CD4-positive, alpha-beta T cell (primary cell): ENCODE data around the gene SPSB2. TPM values are rescaled to one million over a fixed set of nuclear protein-coding genes. Genes with fewer than 3 reads are reported as not detected.

Experiments used
- ATAC-seq: fragments of 200-7000 bp; cut with Tn5 transposase; one replicate; pipeline ENCODE4 v1.10.0; 2022; ENCODE audit warnings: mild to moderate bottlenecking; ENCODE audit not compliant: poor library complexity
- CTCF ChIA-PET: fragments of 350-600 bp; sonication (Branson Sonifier 250); formaldehyde crosslinking; loops from one replicate; lab custom pipeline; 2021; ENCODE audit warnings: antibody characterized with exemption, inconsistent platforms; lab: Charles Lee
- POLR2A ChIA-PET: fragments of 350-600 bp; sonication (Branson Sonifier 250); formaldehyde crosslinking; loops from one replicate; lab custom pipeline; 2021; ENCODE audit warnings: antibody characterized with exemption, inconsistent platforms; lab: Charles Lee
- DNase-seq, 14 experiments: peaks; one replicate each; pipeline ENCODE4 v3.0.0-alpha.2; 2013 to 2020; ENCODE audit warnings: mixed read lengths in 2 of 14
- H3K27ac ChIP-seq, 2 donors: one replicate each; pipeline versions ENCODE4 v1.5.1 to v1.7.0; 2013; ENCODE audit warnings: low read length in 2 of 2, low read depth in 1 of 2, mild to moderate bottlenecking in 1 of 2
- H3K27me3 ChIP-seq, 2 experiments: 1 replicate in 1 of 2; 2 replicates in 1 of 2; pipeline versions ENCODE4 v1.6.1 to v1.7.0; 2013; ENCODE audit warnings: low read length in 2 of 2, control low read depth in 1 of 2, mild to moderate bottlenecking in 1 of 2, moderate library complexity in 1 of 2; ENCODE audit not compliant: insufficient read depth in 2 of 2, control insufficient read depth in 1 of 2
- H3K36me3 ChIP-seq: one replicate; pipeline ENCODE4 v1.6.1; 2013; ENCODE audit warnings: low read length, control low read depth; ENCODE audit not compliant: insufficient read depth
- H3K4me1 ChIP-seq: one replicate; pipeline ENCODE4 v1.6.1; 2013; ENCODE audit warnings: low read length, control low read depth; ENCODE audit not compliant: insufficient read depth
- H3K4me3 ChIP-seq: one replicate; pipeline ENCODE4 v1.5.1; 2013; ENCODE audit warnings: mild to moderate bottlenecking, low read length, moderate library complexity
- H3K9me3 ChIP-seq, 2 experiments: 1 replicate in 1 of 2; 2 replicates in 1 of 2; pipeline versions ENCODE4 v1.6.1 to v1.7.0; 2013; ENCODE audit warnings: low read length in 2 of 2, mild to moderate bottlenecking in 2 of 2, control low read depth in 1 of 2, moderate library complexity in 1 of 2; ENCODE audit not compliant: control insufficient read depth in 1 of 2, insufficient read depth in 1 of 2
- H3K27ac Mint-ChIP-seq: one replicate; pipeline ENCODE4 v1.8.0; 2020; ENCODE audit warnings: mixed read lengths
- H3K27me3 Mint-ChIP-seq: one replicate; pipeline ENCODE4 v1.8.0; 2021; ENCODE audit warnings: mixed read lengths
- H3K36me3 Mint-ChIP-seq: one replicate; pipeline ENCODE4 v1.8.0; 2021; ENCODE audit warnings: low read depth, mixed read lengths
- H3K4me1 Mint-ChIP-seq: one replicate; pipeline ENCODE4 v1.8.0; 2021; ENCODE audit warnings: low read depth, mixed read lengths
- H3K4me3 Mint-ChIP-seq: one replicate; pipeline ENCODE4 v1.8.0; 2020; ENCODE audit warnings: mild to moderate bottlenecking, mixed read lengths
- H3K9me3 Mint-ChIP-seq: one replicate; pipeline ENCODE4 v1.8.0; 2020; ENCODE audit warnings: mixed read lengths
- intact Hi-C, 2 experiments: fragments of 100-400 bp; cut with DNase I in 1 of 2; cut with micrococcal nuclease in 1 of 2; formaldehyde crosslinking; loops; one replicate each; pipeline versions ENCODE4 v1.15.1 to v1.9.0; 2023 to 2025; cut with DNase I, micrococcal nuclease
- total RNA-seq, 174 experiments: library from RNA in 2 of 174; stranded (reverse) in 2 of 174; gene quantifications; one replicate each; pipeline ENCODE4 v1.2.3 and lab custom pipeline; 2021 to 2026
- TF ChIP-seq, protein P1 (sequence below): fragments of 200-600 bp; IDR thresholded peaks from one replicate; pipeline ENCODE4 v1.8.0; 2022; ENCODE audit warnings: antibody characterized with exemption, mild to moderate bottlenecking

Gene SPSB2
- total RNA-seq, 2 experiments from 2014 or later: 3.2 to 3.3 TPM

DNA sequence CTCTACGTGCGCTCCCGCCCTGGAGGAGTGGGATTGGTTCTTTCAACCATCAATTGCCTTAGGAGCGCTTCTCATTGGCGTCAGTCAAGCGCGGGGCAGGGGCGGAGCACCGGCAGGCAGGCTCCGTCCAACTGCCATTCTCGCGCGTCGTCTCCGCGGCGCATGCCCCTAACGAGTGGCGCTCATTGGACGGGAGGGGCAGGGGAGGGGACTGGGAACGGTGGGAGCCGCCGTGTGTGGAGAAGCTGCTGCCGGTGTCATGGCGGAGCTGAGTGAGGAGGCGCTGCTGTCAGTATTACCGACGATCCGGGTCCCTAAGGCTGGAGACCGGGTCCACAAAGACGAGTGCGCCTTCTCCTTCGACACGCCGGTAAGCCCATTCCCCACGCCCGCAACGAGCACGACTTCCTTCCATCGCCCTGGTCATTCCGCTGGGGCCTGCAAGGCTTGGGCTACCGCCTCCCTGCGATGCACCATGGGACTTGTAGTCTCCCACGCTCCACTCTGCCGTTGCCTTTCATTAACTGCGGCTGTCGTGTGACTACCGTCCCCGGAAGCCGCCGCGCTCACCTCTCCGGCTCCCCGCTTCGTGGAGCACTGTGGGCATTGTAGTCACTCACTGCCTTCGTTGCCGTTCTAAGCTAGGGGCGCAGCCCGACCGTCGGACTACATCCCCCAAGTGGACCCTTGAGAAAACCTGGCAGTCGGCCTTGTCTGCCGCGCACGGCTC lies 21.0 kb downstream of the SPSB2 start, which contains the start of gene USP5:
TSS of gene USP5 (plus strand) at position 230 of the 730 bp plus-strand sequence. CDS start at position 260, 30 bp downstream.
- peaks cover 25% of the 10 kb centered on the region for H3K36me3 ChIP-seq
- Mint-ChIP-seq H3K4me3 (peak within 1 kb of the TSS; percentile 91), H3K9me3 (no peaks in the 10 kb centered on the region), H3K4me1 (peaks cover 29% of the 10 kb centered on the region), H3K27me3 (no peaks in the 10 kb centered on the region), H3K36me3 (peaks cover 36% of the 10 kb centered on the region), H3K27ac (peak within 1 kb of the TSS; percentile 87)
- peak within 1 kb of the TSS; percentile 89 to 95 for H3K27ac ChIP-seq
- H3K4me3 ChIP-seq: peak within 1 kb of the TSS; percentile 73
- no peaks in the 10 kb centered on the region for H3K27me3 ChIP-seq
- H3K4me1 ChIP-seq: peaks cover 42% of the 10 kb centered on the region
- DNase-seq: peak; percentile 94 to 100 (median 97)
- H3K9me3 ChIP-seq: no peaks in the 10 kb centered on the region
- intact Hi-C loops: loop anchor here (1.0 to 5.0 kb wide), 9 partner anchors 15 to 190 kb away; partner anchors contain the start of genes EMG1 (in 2 of the 2), PHB2 (in 2 of the 2), CD4 (in 1 of the 2) and ING4 (in 1 of the 2)
- TF ChIP-seq, protein P1, sequence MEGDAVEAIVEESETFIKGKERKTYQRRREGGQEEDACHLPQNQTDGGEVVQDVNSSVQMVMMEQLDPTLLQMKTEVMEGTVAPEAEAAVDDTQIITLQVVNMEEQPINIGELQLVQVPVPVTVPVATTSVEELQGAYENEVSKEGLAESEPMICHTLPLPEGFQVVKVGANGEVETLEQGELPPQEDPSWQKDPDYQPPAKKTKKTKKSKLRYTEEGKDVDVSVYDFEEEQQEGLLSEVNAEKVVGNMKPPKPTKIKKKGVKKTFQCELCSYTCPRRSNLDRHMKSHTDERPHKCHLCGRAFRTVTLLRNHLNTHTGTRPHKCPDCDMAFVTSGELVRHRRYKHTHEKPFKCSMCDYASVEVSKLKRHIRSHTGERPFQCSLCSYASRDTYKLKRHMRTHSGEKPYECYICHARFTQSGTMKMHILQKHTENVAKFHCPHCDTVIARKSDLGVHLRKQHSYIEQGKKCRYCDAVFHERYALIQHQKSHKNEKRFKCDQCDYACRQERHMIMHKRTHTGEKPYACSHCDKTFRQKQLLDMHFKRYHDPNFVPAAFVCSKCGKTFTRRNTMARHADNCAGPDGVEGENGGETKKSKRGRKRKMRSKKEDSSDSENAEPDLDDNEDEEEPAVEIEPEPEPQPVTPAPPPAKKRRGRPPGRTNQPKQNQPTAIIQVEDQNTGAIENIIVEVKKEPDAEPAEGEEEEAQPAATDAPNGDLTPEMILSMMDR: no peak
- POLR2A ChIA-PET: interaction anchor here (0.6 to 6.6 kb wide), 36 partner anchors 8 to 381 kb away, joined by 3 to 106 read pairs (median 4); partner anchors contain the start of genes C12orf57, CD4, COPS7A and ENO2
- CTCF ChIA-PET: interaction anchor here (1.0 to 5.1 kb wide), 12 partner anchors 16 to 261 kb away, joined by 3 to 46 read pairs (median 6); partner anchors contain the start of genes C12orf57, COPS7A, MLF2 and RNU7-1
- peak; percentile 77 for ATAC-seq

DNA sequence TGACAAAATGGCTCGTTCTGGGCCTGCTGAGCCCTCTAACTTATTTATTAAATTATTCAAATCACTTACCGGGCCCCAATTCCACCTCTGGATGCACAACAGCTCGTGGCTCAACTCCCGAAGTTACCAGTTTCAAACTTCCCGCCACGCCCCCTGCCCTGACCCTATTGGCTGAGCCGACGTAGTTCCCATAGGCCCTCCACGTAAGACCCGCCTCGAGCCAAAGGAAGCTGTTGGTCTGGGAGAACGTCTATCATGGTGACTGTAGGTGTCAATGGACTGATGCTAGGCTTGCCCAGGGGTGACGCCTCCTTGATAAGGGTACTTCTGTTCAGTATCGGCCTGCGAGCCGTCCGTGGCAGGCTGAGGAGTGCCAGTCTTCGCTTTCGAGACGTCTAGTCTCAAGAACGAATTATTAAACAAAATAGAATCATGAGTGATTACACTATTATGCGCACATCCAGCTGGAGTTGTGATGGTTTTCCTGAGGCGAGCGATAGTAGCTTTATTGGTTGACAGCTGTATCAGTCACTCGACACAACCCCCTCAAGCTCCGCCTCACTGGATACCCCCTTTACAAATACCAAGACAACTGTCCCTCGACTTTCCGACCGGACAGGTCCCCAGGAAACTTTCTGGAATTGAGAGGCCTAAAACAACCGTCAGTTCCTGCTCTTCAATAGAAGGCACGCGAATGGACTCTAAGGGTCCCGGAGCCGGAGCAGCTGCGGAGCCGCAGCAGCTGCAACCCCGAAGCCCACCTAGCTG lies 21.8 kb downstream of the SPSB2 start, which contains the start of gene CDCA3:
TSS of gene CDCA3 (minus strand) at position 134 of the 768 bp plus-strand sequence. CDS start 334 bp downstream, outside the sequence.
- Histone ChIP-seq H3K27ac (peak within 1 kb of the TSS; percentile 89 to 95), H3K27me3 (no peaks in the 10 kb centered on the region), H3K36me3 (peaks cover 18% of the 10 kb centered on the region), H3K4me1 (peaks cover 42% of the 10 kb centered on the region), H3K4me3 (peak within 1 kb of the TSS; percentile 73), H3K9me3 (no peaks in the 10 kb centered on the region)
- ChIA-PET CTCF (interaction anchor here (1.0 to 5.1 kb wide), 10 partner anchors 16 to 167 kb away, joined by 3 to 46 read pairs (median 8); partner anchors contain the start of genes C12orf57, COPS7A, MLF2 and RNU7-1), POLR2A (interaction anchor here (0.6 to 6.6 kb wide), 34 partner anchors 9 to 381 kb away, joined by 3 to 106 read pairs (median 4); partner anchors contain the start of genes C12orf57, CD4, COPS7A and ENO2)
- H3K9me3 Mint-ChIP-seq: no peaks in the 10 kb centered on the region
- ATAC-seq (peak; percentile 42), DNase-seq (peak; percentile 82 to 98 (median 89))
- no peaks in the 10 kb centered on the region for H3K27me3 Mint-ChIP-seq
- intact Hi-C loops: loop anchor here (2.0 to 5.0 kb wide), 6 partner anchors 41 to 189 kb away; partner anchors contain the start of genes EMG1 (in 2 of the 2), PHB2 (in 2 of the 2), CD4 (in 1 of the 2) and ING4 (in 1 of the 2)
- TF ChIP-seq, protein P1: no peak
- H3K4me1 Mint-ChIP-seq: peaks cover 29% of the 10 kb centered on the region
- peaks cover 29% of the 10 kb centered on the region for H3K36me3 Mint-ChIP-seq
- H3K27ac Mint-ChIP-seq: peak within 1 kb of the TSS; percentile 87
- peak within 1 kb of the TSS; percentile 91 for H3K4me3 Mint-ChIP-seq
